ENCODE results near the gene TBCE.

- TF ChIP-seq CTCF (IDR thresholded peaks at IDR 0.05 in 4 of 5, conservative IDR thresholded peaks at IDR 0.05 in 1 of 5) (no peak), POLR2A (IDR thresholded peaks at IDR 0.05) (no peak)
Observed at GRCh38 chr1:235324296-235324695, 42.9 kb upstream of the TBCE start.

All from gastrocnemius medialis (tissue), 4 donors.